ENCODE measurements around the gene FAM229A.

Gene FAM229A

GRCh38 chr1:32345289-32345827 lies 16.9 kb downstream of the FAM229A start:
- no peak for DNase-seq

- DNase-seq, result no peak
Observed at GRCh38 chr1:32342704-32343103, 19.6 kb downstream of the FAM229A start.

GRCh38 chr1:32341971-32342370 lies 20.3 kb downstream of the FAM229A start:
- DNase-seq, result no peak

GRCh38 chr1:32341186-32341757 lies 21.0 kb downstream of the FAM229A start:
- no peak for DNase-seq

- DNase-seq, result peak; percentile 55
Observed at GRCh38 chr1:32339363-32339978, 22.8 kb downstream of the FAM229A start.

- DNase-seq, result no peak
Observed at GRCh38 chr1:32338637-32339145, 23.6 kb downstream of the FAM229A start.

- DNase-seq, result no peak
Observed at GRCh38 chr1:32337855-32338636, 24.2 kb downstream of the FAM229A start.

GRCh38 chr1:32336963-32337675 lies 25.2 kb downstream of the FAM229A start:
- peak; percentile 44 for DNase-seq

- no peak for DNase-seq
Observed at GRCh38 chr1:32336591-32336932, 25.7 kb downstream of the FAM229A start.

GRCh38 chr1:32335790-32336590 lies 26.3 kb downstream of the FAM229A start, which contains the start of gene MARCKSL1:
Gene MARCKSL1 (minus strand): TSS chr1:32336233. CDS start chr1:32336033, 200 bp downstream.
- peak; percentile 78 for DNase-seq

- DNase-seq, result no peak
Observed at GRCh38 chr1:32335535-32335789, 26.8 kb downstream of the FAM229A start.

- peak; percentile 47 for DNase-seq
Observed at GRCh38 chr1:32334864-32335534, 27.3 kb downstream of the FAM229A start.

- no peak for DNase-seq
Observed at GRCh38 chr1:32334274-32334861, 27.9 kb downstream of the FAM229A start.

GRCh38 chr1:32333251-32333963 lies 28.9 kb downstream of the FAM229A start:
- no peak for DNase-seq

GRCh38 chr1:32332290-32333079 lies 29.8 kb downstream of the FAM229A start:
- DNase-seq, result no peak

- DNase-seq, result no peak
Observed at GRCh38 chr1:32331549-32331948, 30.7 kb downstream of the FAM229A start.

- no peak for DNase-seq
Observed at GRCh38 chr1:32330558-32331151, 31.6 kb downstream of the FAM229A start.

GRCh38 chr1:32329931-32330466 lies 32.3 kb downstream of the FAM229A start:
- no peak for DNase-seq

GRCh38 chr1:32327204-32327603 lies 35.1 kb downstream of the FAM229A start:
- no peak for DNase-seq
